H1 (cell line): ENCODE data around the gene TMPRSS9. TPM values are rescaled to one million over a fixed set of nuclear protein-coding genes. Genes with fewer than 3 reads are reported as not detected.

Experiments
- BRCA1 ChIP-seq: IDR thresholded peaks from 2 replicates; pipeline ENCODE4 v1.6.1; 2012; ENCODE audit warnings: low read depth, low read length, improper control_type of control experiment
- EGR1 ChIP-seq: IDR thresholded peaks from 2 replicates; pipeline ENCODE4 v1.6.1; 2011; ENCODE audit warnings: low read depth, low read length, borderline replicate concordance
- polyA plus RNA-seq, 7 experiments: library from polyadenylated mRNA; depleted of rRNA in 3 of 7; stranded (reverse) in 5 of 7; unstranded in 2 of 7; fragments of >200 nt in 5 of 7; fragments of 200-250 nt in 2 of 7; gene quantifications; 1 replicate in 5 of 7; 2 replicates in 1 of 7; 4 replicates in 1 of 7; pipeline versions ENCODE4 v1.2.1 to v1.2.3, GENCODE V29; 2011 to 2013; ENCODE audit warnings: missing spikeins in 2 of 7, mixed read lengths in 2 of 7
- total RNA-seq: library from RNA; stranded (reverse); fragmentation: NEBNext Ultra II Directional; extraction: Animal tissue kit (Norgen Biotek cat#: 25700); gene quantifications from 2 replicates; pipeline ENCODE4 v1.2.1, GENCODE V29; 2021
- TF ChIP-seq, protein P1 (sequence below): fragments of 300-600 bp; sonication (generic); IDR thresholded peaks from 2 replicates; pipeline ENCODE4 v1.7.1; 2012; ENCODE audit warnings: low read length, moderate library complexity, mild to moderate bottlenecking, inconsistent platforms; ENCODE audit not compliant: insufficient replicate concordance

The TMPRSS9 gene
- total and polyA plus RNA-seq, 2 of the 8 experiments (the other 6 are each of a cell fraction or from before 2014, with no cell fraction given): 0.15 to 0.19 TPM

- TF ChIP-seq, protein P1, sequence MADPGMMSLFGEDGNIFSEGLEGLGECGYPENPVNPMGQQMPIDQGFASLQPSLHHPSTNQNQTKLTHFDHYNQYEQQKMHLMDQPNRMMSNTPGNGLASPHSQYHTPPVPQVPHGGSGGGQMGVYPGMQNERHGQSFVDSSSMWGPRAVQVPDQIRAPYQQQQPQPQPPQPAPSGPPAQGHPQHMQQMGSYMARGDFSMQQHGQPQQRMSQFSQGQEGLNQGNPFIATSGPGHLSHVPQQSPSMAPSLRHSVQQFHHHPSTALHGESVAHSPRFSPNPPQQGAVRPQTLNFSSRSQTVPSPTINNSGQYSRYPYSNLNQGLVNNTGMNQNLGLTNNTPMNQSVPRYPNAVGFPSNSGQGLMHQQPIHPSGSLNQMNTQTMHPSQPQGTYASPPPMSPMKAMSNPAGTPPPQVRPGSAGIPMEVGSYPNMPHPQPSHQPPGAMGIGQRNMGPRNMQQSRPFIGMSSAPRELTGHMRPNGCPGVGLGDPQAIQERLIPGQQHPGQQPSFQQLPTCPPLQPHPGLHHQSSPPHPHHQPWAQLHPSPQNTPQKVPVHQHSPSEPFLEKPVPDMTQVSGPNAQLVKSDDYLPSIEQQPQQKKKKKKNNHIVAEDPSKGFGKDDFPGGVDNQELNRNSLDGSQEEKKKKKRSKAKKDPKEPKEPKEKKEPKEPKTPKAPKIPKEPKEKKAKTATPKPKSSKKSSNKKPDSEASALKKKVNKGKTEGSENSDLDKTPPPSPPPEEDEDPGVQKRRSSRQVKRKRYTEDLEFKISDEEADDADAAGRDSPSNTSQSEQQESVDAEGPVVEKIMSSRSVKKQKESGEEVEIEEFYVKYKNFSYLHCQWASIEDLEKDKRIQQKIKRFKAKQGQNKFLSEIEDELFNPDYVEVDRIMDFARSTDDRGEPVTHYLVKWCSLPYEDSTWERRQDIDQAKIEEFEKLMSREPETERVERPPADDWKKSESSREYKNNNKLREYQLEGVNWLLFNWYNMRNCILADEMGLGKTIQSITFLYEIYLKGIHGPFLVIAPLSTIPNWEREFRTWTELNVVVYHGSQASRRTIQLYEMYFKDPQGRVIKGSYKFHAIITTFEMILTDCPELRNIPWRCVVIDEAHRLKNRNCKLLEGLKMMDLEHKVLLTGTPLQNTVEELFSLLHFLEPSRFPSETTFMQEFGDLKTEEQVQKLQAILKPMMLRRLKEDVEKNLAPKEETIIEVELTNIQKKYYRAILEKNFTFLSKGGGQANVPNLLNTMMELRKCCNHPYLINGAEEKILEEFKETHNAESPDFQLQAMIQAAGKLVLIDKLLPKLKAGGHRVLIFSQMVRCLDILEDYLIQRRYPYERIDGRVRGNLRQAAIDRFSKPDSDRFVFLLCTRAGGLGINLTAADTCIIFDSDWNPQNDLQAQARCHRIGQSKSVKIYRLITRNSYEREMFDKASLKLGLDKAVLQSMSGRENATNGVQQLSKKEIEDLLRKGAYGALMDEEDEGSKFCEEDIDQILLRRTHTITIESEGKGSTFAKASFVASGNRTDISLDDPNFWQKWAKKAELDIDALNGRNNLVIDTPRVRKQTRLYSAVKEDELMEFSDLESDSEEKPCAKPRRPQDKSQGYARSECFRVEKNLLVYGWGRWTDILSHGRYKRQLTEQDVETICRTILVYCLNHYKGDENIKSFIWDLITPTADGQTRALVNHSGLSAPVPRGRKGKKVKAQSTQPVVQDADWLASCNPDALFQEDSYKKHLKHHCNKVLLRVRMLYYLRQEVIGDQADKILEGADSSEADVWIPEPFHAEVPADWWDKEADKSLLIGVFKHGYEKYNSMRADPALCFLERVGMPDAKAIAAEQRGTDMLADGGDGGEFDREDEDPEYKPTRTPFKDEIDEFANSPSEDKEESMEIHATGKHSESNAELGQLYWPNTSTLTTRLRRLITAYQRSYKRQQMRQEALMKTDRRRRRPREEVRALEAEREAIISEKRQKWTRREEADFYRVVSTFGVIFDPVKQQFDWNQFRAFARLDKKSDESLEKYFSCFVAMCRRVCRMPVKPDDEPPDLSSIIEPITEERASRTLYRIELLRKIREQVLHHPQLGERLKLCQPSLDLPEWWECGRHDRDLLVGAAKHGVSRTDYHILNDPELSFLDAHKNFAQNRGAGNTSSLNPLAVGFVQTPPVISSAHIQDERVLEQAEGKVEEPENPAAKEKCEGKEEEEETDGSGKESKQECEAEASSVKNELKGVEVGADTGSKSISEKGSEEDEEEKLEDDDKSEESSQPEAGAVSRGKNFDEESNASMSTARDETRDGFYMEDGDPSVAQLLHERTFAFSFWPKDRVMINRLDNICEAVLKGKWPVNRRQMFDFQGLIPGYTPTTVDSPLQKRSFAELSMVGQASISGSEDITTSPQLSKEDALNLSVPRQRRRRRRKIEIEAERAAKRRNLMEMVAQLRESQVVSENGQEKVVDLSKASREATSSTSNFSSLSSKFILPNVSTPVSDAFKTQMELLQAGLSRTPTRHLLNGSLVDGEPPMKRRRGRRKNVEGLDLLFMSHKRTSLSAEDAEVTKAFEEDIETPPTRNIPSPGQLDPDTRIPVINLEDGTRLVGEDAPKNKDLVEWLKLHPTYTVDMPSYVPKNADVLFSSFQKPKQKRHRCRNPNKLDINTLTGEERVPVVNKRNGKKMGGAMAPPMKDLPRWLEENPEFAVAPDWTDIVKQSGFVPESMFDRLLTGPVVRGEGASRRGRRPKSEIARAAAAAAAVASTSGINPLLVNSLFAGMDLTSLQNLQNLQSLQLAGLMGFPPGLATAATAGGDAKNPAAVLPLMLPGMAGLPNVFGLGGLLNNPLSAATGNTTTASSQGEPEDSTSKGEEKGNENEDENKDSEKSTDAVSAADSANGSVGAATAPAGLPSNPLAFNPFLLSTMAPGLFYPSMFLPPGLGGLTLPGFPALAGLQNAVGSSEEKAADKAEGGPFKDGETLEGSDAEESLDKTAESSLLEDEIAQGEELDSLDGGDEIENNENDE: no peak
- TF ChIP-seq BRCA1 (no peak), EGR1 (no peak)
Observed at GRCh38 chr19:2440515-2440914, 80.5 kb downstream of the TMPRSS9 start (continued).
